HL-60/S4 treated with retinoic acid at 250 ng/mL for 4 days and 3 days (cell line): ENCODE data around the gene NAV2.

Experiments used
- in situ Hi-C: fragments of 300-500 bp; cut with MboI; formaldehyde crosslinking; loops from 2 replicates; pipeline ENCODE4 v1.7.0; 2022; ENCODE audit warnings: low sequenced_read_pairs

NAV2 gene

DNA sequence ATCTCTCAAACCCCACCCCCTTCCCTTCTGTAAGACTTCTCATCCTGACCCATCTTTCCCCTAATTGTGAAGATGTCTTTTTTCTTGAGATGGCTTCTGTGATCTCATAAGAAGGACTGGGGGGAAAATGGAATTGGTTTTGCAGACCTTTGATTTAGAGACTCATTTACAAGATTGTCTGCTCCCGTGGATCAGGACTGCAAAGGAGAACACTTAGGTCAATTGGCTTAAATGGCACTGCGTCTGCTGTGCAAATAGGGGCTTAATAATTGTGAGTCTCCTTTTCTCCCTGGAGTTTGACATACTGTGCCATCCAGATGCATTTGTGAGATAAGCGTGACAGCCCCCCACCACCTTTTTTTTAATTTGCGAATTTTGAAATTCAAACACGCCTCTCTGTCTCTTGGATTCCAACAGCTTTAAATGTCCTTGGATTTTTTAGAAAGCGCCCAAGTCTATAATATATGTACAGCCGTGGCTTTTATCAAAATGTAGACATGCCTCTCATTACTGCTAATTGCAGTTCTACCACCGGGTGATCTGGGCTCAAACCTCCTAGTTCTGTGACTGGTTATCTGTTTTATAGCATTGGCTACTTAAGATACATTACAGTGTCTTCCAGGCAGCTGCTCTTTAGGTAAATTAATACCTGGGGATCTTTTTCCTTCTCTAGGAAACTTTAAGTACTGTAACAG lies 297.7 kb downstream of the NAV2 start:
- in situ Hi-C loops, result no loop called here

DNA sequence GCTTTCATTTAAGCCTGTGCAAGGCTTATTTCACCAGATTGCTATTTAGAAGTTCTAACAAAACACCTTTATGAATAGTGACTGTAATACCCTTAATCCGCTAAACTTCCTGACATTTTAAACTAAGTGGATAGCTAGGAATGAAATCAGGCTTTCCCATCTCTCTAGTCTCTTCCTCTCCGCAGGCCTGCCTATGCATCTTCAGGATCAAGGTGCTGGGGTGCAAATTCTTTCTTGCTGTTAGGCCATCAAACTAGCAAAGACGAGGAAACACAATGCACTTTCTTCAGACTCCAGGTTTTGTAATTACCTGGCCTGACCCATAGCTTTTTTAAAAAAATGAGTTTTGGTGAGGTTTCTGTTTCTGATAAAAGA lies 298.2 kb downstream of the NAV2 start:
- in situ Hi-C loops, result no loop called here

DNA sequence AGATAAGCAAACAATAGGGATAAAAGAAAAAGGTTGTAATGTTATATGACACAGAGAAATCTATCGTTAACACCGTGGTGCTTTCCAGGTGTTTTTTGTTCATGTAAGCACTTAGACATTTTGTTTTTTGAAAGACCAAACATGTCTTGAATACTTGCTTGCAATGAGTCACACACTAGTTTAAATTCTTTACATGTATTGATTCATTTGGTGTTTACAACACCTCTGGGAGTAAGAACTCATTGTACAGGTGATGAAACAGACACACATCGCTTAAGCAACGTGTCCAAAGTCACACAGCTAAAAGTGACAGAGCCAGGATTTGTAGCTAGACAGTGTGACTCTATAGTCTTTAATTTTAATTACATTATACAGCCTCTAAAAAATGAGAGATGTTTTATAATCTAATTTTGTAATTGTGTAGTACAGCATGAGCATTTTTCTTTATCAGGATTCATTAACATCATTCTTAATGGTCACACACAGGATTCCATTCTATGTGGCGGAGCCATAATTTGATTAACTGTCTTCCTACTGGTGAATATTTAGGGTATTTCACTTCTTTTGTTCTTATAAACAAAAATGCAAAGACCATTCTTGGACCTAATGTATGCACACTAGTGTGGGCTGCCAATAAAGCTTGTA lies 298.8 kb downstream of the NAV2 start:
- in situ Hi-C loops, result no loop called here

DNA sequence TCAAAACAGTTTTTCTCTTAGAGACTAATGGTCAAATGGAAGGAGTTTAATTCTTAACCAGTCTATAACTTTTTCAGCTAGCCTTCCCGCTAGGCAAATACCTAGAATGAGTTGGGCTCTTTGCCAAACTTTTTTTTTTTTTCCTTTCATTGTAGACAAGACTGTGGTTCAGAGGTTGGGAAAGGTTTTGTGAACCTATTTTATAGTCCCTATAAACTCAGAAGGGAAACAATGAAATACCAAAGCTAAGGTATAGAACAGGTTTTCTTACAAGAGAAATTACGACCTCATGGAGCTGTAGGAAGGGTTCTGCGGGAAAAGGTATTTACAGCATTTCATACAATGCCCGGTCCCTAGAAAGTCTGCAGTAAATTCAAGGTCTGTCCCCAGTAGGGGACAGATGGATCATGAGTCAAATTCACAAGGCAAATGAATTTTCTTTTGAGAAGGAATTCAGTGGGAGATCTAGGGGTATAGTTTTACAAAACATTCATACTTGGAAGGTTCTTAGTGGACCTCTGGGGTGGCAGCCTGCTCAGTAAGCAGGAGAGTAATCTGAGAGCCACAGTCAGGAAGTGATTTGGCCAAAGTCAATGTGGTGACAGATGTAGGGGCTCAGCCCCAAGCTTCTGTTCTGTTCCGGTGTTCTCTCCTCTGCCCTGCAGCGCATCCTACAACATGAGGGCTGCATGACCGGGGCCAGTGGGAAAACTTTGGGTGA lies 300.9 kb downstream of the NAV2 start:
- in situ Hi-C loops, result no loop called here

DNA sequence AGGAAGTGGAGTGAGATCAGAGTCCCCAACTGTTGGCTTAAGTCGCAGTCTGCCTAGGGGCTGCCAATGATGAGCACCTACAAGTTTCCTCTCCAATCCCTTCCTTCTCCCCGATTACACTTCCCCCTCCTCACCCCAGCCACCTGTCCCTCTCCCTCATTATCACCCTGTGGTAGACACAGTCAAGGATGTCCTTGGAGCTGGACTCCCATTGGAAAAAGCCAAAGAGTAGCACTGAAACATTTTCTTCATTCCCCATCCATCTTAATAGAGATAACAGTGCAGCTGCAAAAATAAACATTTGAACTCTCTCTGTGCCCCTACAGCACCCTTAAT lies 301.4 kb downstream of the NAV2 start:
- in situ Hi-C loops, result no loop called here

DNA sequence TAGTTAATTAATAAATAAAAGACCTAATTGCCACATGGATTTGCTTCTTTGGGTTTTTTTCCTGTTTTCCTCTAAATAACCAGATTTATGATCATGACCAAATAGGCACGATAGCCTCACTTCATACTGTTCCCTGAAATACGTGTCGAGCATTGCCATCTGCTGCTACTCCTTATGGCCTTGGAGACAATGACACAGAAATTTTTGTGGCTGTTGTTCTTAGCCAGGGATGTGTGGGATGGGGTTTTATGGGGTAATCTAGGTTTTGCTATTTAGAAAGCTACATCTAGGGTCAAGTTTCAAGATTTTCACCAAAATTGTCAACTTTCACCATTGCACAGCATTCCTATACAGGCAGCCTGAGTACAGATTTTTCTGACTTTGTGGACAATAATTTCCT lies 302.5 kb downstream of the NAV2 start:
- in situ Hi-C loops, result no loop called here

DNA sequence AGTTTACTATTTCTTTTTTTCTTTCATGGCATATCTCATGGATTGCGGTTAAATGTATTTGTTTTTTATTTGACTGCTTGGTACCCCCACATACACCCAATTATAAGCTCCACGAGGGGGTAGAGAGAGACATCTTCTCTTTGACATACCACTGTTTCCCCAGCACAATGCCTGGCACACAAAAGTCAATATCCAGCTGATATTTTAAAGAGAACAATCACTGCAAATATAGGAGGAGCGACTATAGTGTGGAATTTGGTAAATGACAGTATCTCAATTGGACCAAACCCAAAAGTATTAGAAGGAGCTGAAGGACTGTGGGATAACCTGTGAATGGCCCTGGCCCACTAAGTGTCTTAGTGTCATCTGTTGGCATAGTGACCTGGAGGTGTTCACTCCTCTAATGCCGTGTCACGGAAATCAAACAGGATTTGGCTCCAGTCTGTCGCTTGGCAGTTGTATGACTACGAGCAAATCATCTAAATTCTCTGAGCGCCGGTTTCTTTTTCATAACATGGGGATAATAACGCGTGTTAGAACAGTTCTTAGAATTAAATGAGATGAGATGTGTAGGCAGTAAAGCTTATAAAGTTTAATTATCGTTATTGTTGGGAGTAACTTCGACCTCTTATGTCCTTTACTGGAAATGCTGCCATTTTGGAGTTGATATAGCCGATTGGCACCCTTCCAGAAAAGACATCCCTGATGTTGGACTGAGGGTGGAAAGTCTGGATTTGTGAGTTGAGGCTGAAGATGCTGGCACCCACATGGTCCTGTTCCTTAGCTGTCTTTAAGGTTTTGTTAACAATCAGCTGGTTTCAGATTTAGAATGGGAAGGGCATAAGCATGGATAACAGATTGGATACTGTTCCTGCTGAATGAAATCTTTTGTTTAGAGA lies 303.1 kb downstream of the NAV2 start:
- in situ Hi-C loops, result no loop called here

DNA sequence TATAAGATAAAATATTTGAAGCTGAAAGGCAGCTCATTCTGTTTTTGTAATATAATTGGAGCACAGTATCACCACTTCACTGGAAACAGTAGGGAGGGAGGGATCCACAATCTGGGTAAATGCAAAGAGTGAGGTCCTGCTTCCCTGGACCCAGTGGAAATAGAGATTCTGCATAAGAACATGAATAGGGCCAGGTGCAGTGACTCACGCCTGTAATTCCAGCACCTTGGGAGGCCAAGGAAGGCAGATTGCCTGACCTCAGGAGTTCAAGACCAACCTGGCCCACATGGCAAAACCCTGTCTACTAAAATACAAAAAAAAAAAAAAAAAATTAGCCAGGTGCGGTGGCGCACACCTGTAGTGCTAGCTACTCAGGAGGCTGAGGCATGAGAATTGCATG lies 303.9 kb downstream of the NAV2 start:
- in situ Hi-C loops, result no loop called here

DNA sequence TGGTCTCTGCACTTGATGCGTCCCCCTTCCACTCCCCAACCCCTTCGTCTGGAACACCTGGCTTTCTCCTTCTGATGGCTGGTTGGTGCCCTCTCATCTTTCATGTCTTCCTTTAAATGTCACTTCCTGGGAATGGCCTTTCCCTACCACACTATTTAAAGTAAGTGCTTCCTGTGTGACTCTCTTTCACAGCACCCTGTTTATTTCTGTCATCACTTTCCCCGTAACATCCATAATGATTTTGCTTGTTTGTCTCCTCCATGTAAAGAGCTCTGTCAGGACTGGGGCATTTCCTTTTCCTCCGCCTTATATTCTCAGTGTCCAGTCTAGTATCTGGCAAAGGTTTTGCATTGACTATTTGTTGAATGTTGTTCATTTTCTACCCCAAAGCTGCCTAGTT lies 304.7 kb downstream of the NAV2 start:
- in situ Hi-C loops, result no loop called here

DNA sequence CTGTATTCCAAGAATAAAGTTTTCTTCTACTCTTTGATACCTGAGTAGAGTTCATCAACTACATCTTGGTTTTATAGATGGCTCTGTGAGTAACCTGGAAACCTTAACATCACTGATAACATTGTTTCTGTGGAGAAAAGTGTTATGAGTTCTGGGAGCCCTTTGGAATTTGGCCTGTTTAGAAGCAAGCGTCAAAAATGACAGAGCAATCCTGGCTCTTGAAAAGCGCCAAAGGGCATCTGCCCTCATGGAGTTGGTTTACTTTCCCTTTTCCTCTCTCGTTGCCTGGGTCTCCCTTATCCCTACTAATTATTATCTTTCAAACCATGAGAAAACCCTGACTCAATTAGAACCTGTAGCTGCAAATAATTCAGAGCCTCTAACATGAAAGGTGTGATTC lies 307.6 kb downstream of the NAV2 start:
- in situ Hi-C loops, result no loop called here

DNA sequence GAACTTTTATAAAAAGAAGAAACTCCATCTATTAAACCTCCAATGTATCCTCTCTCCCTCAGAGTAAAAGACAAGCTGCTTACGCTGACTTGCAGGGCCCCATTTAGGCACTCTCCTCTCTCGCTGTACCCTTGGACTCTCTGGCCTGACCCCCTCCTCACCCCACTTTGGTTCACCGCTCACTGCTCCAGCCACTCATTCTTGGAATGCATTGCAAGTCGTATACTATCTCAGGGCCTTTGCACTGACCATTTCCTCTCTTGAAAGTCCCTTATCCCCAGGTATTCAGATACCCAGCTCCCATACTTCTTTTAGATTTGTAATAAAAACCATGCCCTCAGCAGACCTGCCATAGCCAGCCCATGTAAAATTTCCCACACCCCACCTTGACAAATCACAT lies 308.1 kb downstream of the NAV2 start:
- in situ Hi-C loops, result no loop called here

DNA sequence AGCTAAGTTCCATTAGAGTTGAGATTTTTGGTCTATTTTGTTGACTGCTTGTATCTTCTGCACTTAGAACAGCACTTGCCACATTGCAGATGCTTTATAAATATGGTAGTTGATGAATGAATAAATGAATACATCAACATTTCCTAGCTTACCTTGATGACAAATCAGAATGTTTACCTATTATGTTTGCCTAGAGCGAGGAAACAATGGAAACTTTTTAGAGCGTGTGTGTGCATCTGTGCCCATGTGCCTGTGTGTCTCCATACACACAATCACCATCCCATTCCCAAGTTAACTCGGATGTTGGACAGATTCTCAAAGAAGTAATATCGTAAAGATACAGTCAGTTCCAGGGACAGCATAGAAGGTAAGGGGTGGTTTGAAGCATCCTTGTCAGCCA lies 308.6 kb downstream of the NAV2 start:
- in situ Hi-C loops, result no loop called here

DNA sequence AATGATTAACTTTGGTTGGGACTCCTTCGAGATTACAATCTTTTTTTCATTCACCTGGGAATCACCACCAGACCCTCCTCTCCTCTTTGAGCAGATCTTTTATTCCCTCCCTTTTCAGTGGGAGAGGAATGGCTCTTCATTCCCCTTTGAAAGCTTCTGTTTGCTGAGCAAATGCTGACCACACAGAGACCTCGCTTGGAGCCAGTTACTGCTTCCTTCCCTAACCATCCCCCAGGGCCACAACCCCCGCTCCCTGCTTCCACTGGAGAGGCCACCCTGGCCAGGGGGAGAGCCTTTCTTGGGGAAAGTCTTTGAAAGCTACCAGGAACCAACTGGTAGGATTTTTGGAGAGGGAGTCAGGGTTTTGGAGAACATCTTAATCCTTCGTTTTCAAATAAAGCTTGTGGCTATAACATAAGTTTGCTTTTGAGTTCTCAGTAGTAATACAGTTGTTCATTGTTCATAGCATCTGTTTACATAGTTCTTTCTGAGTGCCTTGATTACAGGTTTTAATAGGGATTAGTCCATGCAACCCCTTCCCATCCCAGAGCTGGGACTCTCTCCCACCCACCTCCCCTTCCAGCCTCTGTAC lies 309.2 kb downstream of the NAV2 start:
- in situ Hi-C loops, result no loop called here

DNA sequence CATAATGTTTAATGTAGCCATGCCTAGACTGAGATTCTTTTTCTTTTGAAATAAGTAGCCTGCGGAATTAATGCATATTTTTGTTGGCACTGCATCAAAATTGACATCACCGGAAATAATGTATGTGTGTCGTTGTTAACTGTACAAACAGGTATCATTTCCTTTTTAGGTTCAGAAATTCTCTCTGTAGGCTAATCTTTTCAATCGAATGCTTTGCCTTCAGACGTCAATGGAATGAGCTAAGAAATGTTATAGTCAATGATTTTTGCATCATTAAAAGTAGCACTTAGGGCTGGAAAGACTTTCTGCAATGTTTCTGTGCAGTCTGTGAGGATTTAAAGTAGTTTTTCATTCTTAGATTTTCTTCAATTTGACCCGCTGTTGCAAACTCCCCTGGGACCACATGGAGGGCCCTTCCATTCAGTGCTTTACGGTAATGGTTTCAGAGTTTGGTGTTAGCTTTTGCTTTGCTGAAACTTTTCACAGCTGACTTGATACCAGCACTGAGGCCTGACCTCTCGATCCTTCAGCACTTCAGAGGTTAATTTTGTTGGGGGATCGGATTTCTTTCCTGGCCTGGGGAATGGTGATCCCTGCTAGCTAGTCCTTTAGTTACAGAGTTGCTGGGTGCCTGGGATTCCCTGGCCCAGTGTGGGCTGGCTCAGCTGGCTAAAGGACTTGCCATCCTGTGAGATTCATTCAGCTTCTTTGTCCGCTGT lies 309.9 kb downstream of the NAV2 start:
- in situ Hi-C loops, result no loop called here

DNA sequence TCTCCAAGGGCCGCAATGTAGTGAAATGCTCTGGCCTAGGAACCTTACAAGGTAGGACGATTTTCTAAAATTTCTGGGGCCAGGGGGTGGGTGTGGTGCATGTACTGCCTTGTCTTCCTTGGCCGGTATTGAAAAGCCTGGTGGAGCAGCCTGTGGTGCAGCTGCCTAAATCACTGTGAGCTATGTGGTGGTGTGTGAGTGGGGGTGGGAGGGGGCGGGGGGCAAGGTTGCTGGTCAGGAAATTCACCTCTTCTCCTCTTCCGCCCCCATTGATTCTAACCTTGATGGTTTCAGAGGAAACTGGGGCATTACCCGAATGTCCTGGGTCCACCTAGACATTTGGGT lies 310.4 kb downstream of the NAV2 start:
- in situ Hi-C loops, result no loop called here

DNA sequence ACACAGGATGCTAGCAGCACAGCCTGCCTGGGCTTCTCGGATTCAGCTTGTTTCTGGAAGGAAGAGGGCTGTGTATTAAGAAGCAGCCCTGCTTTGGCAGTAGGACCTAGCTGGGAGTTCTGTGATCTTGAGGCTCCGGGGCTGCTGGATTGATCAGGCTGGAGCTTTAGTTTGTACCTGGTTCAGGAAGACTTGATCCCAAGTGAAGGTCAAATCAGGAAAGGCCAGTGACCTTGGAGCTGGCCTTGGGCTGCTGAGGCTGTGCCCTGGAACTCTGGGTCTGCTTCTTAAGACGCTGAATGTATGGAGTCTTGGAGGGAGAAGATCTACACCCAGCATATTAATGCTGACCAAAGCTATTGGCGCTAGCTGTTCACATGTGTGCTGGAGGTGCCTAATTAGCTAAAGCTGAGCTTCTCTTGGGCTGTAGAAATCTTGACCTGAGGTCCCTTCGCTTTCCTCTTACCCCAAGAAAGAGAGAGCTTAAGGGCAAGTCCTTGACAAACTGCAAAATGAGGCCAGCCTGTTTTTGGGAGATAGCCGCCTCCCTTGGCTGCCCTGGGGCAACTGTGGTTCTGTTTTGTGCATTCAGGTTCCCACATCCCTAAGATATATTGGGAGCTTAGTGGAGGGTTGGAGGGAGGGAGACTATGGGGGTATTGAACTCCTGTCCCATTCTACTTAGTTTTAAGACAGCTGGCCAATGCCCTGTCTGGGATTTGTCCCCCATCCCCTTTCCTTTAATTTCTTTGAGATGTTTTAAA lies 311.7 kb downstream of the NAV2 start:
- in situ Hi-C loops, result no loop called here

DNA sequence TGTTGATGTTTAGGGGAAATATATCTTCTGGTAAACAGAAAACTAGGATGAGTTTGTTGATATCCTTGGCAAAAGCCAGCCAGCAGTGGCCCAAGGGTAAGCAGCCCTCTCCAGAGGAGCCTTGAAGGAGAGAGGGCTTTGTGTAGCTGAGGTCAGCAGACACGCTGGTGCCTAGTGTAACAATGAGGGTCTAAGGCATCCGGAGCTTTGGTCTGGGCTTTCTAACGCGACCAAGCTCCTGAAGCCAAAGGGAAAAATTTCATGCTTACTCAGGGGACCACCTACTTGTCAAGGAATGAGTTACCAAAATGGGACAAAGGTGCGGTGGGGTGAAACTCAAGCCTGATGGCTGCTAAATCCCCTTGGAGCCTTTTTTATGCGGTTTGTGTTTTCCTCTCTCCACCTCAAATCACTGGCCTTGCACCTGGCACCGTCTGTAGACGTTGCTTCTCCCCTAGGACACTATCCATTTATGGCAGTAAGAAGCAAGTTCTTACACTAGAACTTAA lies 312.7 kb downstream of the NAV2 start:
- in situ Hi-C loops, result no loop called here

DNA sequence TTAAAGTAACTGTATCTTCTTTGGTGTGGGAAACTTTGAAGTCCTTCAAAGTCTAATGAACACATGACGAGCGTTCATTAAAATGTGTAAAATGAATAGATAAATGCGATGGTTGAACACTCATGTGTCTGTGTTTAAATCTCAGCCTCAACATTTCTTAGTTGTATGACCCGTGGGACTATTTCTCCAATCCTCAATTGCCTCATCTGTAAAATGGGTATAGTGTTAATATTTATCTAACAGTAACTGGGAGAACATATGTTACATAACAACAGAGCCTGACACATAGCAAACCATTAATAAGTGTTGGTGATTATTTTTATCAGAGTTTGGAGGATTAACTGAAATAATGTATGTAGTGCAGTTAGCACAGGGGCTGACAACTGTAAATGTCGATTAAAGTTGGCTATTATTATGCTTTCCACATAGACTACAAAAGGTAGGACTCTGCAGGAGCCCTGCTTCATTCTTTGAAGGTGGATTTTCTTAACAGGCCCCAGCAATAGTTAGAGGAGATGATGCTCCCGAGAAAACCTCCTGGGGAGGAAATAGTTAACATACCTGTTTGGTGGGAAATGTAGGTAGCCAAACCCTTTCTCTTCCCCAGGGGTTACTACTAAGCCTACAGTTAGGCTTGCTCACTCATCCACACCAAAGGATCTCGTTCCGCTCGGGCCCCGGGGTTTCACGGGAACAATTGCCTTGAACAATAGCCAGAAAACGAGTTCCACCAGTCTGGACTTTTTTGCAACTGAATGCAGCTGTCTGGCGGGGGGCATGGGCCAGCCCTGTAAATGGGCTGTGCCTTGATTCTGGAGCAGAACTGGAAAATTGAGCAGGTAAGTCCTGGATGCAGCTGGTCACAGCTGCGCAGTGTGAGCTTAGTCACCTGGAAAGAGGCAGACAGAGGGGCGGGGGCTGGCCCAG lies 314.3 kb downstream of the NAV2 start:
- in situ Hi-C loops, result no loop called here
